Suprapubic skin (tissue), 4 donors: ENCODE data around the gene GNB2.

Experiments used
- POLR2A ChIP-seq, 2 donors: fragments of 450-650 bp; IDR thresholded peaks; one replicate each; pipeline ENCODE4 v1.6.1; 2017; ENCODE audit warnings: antibody characterized with exemption in 2 of 2, mild to moderate bottlenecking in 2 of 2, moderate library complexity in 2 of 2
- POLR2AphosphoS5 ChIP-seq, 3 donors: sonication (generic); formaldehyde crosslinking; IDR thresholded peaks; one replicate each; pipeline ENCODE4 v1.6.1; 2017; ENCODE audit warnings: antibody characterized with exemption in 3 of 3

GRCh38 chr7:100708395-100708794 lies 34.9 kb downstream of the GNB2 start:
- no peak for TF ChIP-seq POLR2AphosphoS5 (IDR thresholded peaks at IDR 0.05)
- no peak for TF ChIP-seq POLR2A (IDR thresholded peaks at IDR 0.05)
